Neutrophil (primary cell): ENCODE data around the gene RWDD3.

ENCODE experiments used
- H3K27ac ChIP-seq: fragments of 200-600 bp; sonication (generic); 2 replicates; pipeline ENCODE4 v1.5.1; 2016; ENCODE audit warnings: mild to moderate bottlenecking, moderate library complexity
- H3K27me3 ChIP-seq: fragments of 200-600 bp; sonication (generic); 2 replicates; pipeline ENCODE4 v1.6.0; 2016; ENCODE audit warnings: mild to moderate bottlenecking
- H3K36me3 ChIP-seq: fragments of 200-600 bp; sonication (generic); 2 replicates; pipeline ENCODE4 v1.5.1; 2017
- H3K4me1 ChIP-seq, 2 experiments: fragments of 200-600 bp in 1 of 2; sonication (generic) in 1 of 2; 1 replicate in 1 of 2; 2 replicates in 1 of 2; pipeline versions ENCODE4 v1.5.1 to v1.6.1; 2013 to 2016; ENCODE audit warnings: low read depth in 1 of 2, low read length in 1 of 2, mild to moderate bottlenecking in 1 of 2, moderate library complexity in 1 of 2; ENCODE audit not compliant: control insufficient read depth in 1 of 2, insufficient read depth in 1 of 2
- H3K4me3 ChIP-seq, 2 experiments: fragments of 200-600 bp in 1 of 2; sonication (generic) in 1 of 2; 1 replicate in 1 of 2; 2 replicates in 1 of 2; pipeline ENCODE4 v1.5.1; 2013 to 2016; ENCODE audit warnings: low read depth in 1 of 2, low read length in 1 of 2, mild to moderate bottlenecking in 1 of 2, moderate library complexity in 1 of 2
- H3K9me3 ChIP-seq: fragments of 200-600 bp; sonication (generic); 2 replicates; pipeline ENCODE4 v1.5.1; 2016
- CTCF ChIP-seq: fragments of 200-600 bp; sonication (generic); IDR thresholded peaks from 2 replicates; pipeline ENCODE4 v1.5.1; 2016; ENCODE audit warnings: antibody characterized with exemption

RWDD3 gene

GRCh38 chr1:95281781-95282517 is 47.9 kb downstream of the RWDD3 start:
- Histone ChIP-seq H3K36me3 (no peaks in the 10 kb centered on the region), H3K4me1 (no peaks in the 10 kb centered on the region), H3K27ac (no peak overlapping the region), H3K9me3 (no peaks in the 10 kb centered on the region), H3K27me3 (no peaks in the 10 kb centered on the region), H3K4me3 (no peak overlapping the region)
- TF ChIP-seq CTCF: no peak

- no peaks in the 10 kb centered on the region for H3K27me3 ChIP-seq
- no peak overlapping the region for H3K4me3 ChIP-seq
- H3K9me3 ChIP-seq: no peaks in the 10 kb centered on the region
- H3K27ac ChIP-seq: no peak overlapping the region
- no peaks in the 10 kb centered on the region for H3K4me1 ChIP-seq
- no peak for TF ChIP-seq CTCF
- no peaks in the 10 kb centered on the region for H3K36me3 ChIP-seq
These were observed 48.5 kb downstream of the RWDD3 start for GRCh38 chr1:95282518-95282895.

GRCh38 chr1:95284420-95284819 is 50.4 kb downstream of the RWDD3 start:
- no peak overlapping the region for H3K4me3 ChIP-seq
- H3K9me3 ChIP-seq: no peaks in the 10 kb centered on the region
- no peaks in the 10 kb centered on the region for H3K27me3 ChIP-seq
- no peaks in the 10 kb centered on the region for H3K36me3 ChIP-seq
- no peak overlapping the region for H3K27ac ChIP-seq
- TF ChIP-seq CTCF: no peak
- H3K4me1 ChIP-seq: no peaks in the 10 kb centered on the region

GRCh38 chr1:95286479-95286878 is 52.5 kb downstream of the RWDD3 start:
- TF ChIP-seq CTCF: no peak
- no peak overlapping the region for H3K27ac ChIP-seq

GRCh38 chr1:95287081-95287480 is 53.1 kb downstream of the RWDD3 start:
- H3K4me3 ChIP-seq: no peak overlapping the region
- H3K36me3 ChIP-seq: no peaks in the 10 kb centered on the region
- no peaks in the 10 kb centered on the region for H3K4me1 ChIP-seq
- no peak for TF ChIP-seq CTCF
- no peak overlapping the region for H3K27ac ChIP-seq
- no peaks in the 10 kb centered on the region for H3K9me3 ChIP-seq
- no peaks in the 10 kb centered on the region for H3K27me3 ChIP-seq

More at GRCh38 chr1:95286479-95286878, 52.5 kb downstream of the RWDD3 start:
- H3K4me3 ChIP-seq: no peak overlapping the region
- H3K4me1 ChIP-seq: no peaks in the 10 kb centered on the region
- no peaks in the 10 kb centered on the region for H3K27me3 ChIP-seq
- no peaks in the 10 kb centered on the region for H3K36me3 ChIP-seq
- no peaks in the 10 kb centered on the region for H3K9me3 ChIP-seq
